Mammary epithelial cell (primary cell): ENCODE data around the gene SLC22A8.

Source experiments
- CTCF ChIP-seq, 2 donors: IDR thresholded peaks in 1 of 2; conservative IDR thresholded peaks in 1 of 2; 2 replicates each; pipeline ENCODE4 v1.5.1; 2011 to 2012; ENCODE audit warnings: inconsistent platforms in 2 of 2, low read length in 2 of 2, mild to moderate bottlenecking in 2 of 2, control low read depth in 1 of 2, low read depth in 1 of 2; ENCODE audit not compliant: insufficient read depth in 1 of 2; ENCODE audit errors: extremely low read depth in 1 of 2
- EZH2 ChIP-seq: IDR thresholded peaks from 2 replicates; pipeline ENCODE4 v1.6.1; 2012; ENCODE audit warnings: low read length, inconsistent platforms, borderline replicate concordance

- TF ChIP-seq CTCF (conservative IDR thresholded peaks at IDR 0.05 in 1 of 2, IDR thresholded peaks at IDR 0.05 in 1 of 2; ENCODE audit: extremely low read depth in 1 of 2, insufficient read depth in 1 of 2, low read depth in 1 of 2, low read length in 2 of 2) = no peak
- no peak for TF ChIP-seq EZH2
These were observed 53.2 kb downstream of the SLC22A8 start for GRCh38 chr11:62962391-62962790.
